Left ventricle myocardium superior (tissue), 1 donor: ENCODE results near the gene RAD51C. TPM values are rescaled to one million over a fixed set of nuclear protein-coding genes. Genes with fewer than 3 reads are reported as not detected.
"Not testable (repeated sequence)": the region's sequence is repeated elsewhere in the genome, so short reads cannot be mapped to it uniquely, and the experiment has no call there.

ENCODE experiments used
- ATAC-seq: fragments of 200-7000 bp; cut with Tn5 transposase; one replicate; pipeline ENCODE4 v1.9.1; 2020; ENCODE audit warnings: mild to moderate bottlenecking, moderate library complexity
- DNase-seq: peaks from one replicate; pipeline ENCODE4 v3.0.0-alpha.2; 2020
- intact Hi-C: fragments of 100-400 bp; cut with micrococcal nuclease; formaldehyde crosslinking; loops from one replicate; pipeline ENCODE4 v1.11.0; 2022
- long read RNA-seq: library from polyadenylated mRNA; unstranded; transcript quantifications from one replicate; pipeline ENCODE4 v2.0.0, GENCODE V29; 2021
- total RNA-seq: library from RNA; stranded (reverse); fragmentation: NEBNext Ultra II Directional; extraction: Animal tissue kit (Norgen Biotek cat#: 25700); gene quantifications from one replicate; pipeline ENCODE4 v1.2.1, GENCODE V29; 2021
- donor health status: DM: no; HTN: yes; CAD: no; lungs with severe emphysema.

Gene RAD51C
- total RNA-seq, result 39.4 TPM
- long read RNA-seq, transcript RAD51C-201 (9 exons, 2,591 nt), result major isoform, 14 of 35 reads
- long read RNA-seq, partial matches to known transcripts, result 3 of 35 reads
- long read RNA-seq, other reads (novel, unspliced or antisense), result 14 of 35 reads

DNA sequence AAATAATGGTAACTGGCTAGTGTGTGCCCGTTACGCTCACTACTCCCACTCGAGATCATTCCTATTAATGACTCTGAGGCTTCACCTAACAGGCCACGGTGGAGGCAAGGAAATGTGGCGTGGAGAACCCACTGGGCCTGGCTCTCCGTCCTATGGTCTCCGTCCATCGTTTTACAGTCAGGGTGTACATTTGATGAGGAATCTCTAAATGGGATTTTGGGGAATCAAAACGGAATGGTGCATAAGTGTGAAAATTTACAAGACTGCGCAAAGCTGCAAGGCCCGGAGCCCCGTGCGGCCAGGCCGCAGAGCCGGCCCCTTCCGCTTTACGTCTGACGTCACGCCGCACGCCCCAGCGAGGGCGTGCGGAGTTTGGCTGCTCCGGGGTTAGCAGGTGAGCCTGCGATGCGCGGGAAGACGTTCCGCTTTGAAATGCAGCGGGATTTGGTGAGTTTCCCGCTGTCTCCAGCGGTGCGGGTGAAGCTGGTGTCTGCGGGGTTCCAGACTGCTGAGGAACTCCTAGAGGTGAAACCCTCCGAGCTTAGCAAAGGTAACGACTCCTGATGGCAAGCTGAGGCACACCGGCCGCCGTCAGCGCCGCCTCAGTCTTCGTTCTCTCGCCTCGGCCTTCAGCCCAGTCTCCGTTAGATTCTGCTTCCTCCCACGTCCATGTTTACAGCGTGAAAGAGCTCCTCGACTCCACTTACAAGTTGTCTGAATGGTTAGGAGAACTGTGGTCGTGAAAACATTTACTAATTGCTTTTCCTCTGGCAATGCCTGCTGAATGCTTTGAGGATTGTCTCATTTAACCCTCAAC, at the start of gene RAD51C:
RAD51C (plus strand) TSS at position 364 of the 817 bp plus-strand sequence; CDS start at position 406, 42 bp downstream.
- ATAC-seq (peak; percentile 100), DNase-seq (peak; percentile 91)
- intact Hi-C loops, result no loop called here

DNA sequence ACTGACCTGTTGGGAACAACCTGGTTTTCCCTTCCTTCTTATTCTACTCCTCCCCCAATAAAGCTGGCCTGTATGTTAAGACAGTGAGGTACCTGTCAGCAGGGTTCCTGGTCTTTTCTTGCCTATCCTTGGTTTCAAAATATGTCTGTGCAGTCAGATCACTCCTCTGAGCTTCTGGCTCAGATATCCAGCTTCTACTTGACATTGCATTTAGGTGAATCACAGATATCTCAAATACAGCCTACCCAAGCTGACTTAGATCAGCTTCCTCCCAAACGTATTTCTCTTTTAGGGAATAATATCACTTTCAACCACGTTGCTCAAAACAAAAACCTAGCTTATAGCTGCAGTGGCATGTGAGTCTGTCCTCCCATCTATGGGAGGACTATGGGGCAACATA, 49.3 kb upstream of the RAD51C start:
- no peak for ATAC-seq
- no peak for DNase-seq
- intact Hi-C loops, result no loop called here

DNA sequence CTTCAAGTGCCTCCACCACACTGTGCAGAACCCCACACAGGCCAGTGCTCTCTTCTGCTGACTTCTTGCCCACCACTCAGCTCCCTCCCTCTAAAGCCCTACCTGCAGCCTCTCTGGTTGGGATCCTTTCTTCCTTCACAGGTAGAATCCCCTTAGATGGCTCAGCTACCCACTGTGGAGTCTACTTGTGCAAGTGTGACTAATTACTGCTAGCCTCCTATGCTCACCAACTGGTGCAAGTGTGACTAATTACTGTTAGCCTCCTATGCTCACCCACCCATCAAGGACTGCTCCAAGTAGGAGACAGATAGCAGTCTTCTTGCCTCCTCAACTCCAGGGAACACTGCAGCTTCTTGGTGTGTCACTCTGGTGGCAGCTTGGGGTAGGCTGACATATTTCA, 44.2 kb upstream of the RAD51C start:
- ATAC-seq, result no peak
- no peak for DNase-seq
- intact Hi-C loops, result no loop called here

DNA sequence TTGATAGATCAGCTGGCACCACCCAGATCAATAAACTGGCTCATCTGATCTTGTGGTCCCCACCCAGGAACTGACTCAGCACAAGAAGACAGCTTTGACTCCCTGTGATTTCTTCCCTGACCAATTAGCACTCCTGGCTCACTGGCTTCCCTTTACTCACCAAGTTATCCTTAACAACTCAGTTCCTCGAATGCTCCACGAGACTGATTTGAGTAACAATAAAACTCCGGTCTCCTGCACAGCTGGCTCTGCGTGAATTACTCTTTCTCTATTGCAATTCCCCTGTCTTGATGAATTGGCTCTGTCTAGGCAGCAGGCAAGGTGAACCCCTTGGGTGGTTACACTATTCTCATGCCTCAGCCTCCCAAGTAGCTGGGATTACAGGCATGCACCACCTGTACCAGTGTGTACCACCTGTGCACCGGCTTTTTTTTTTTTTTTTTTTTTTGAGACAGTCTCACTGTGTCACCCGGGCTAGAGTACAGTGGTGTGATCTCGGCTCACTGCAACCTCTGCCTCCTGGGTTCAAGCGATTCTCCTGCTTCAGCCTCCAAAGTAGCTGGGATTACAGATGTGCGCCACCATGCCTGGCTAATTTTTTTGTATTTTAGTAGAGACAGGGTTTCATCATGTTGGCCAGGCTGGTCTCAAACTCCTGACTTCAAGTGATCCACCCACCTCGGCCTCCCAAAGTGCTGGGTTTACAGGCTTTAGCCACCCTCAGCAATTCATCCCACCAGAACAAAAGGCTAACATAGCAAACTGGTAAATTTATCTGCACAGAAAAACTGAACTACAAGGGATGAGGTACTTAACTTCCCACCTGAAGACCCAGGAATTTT, 34.2 kb upstream of the RAD51C start:
- ATAC-seq, DNase-seq, intact Hi-C loops: not testable (repeated sequence)

DNA sequence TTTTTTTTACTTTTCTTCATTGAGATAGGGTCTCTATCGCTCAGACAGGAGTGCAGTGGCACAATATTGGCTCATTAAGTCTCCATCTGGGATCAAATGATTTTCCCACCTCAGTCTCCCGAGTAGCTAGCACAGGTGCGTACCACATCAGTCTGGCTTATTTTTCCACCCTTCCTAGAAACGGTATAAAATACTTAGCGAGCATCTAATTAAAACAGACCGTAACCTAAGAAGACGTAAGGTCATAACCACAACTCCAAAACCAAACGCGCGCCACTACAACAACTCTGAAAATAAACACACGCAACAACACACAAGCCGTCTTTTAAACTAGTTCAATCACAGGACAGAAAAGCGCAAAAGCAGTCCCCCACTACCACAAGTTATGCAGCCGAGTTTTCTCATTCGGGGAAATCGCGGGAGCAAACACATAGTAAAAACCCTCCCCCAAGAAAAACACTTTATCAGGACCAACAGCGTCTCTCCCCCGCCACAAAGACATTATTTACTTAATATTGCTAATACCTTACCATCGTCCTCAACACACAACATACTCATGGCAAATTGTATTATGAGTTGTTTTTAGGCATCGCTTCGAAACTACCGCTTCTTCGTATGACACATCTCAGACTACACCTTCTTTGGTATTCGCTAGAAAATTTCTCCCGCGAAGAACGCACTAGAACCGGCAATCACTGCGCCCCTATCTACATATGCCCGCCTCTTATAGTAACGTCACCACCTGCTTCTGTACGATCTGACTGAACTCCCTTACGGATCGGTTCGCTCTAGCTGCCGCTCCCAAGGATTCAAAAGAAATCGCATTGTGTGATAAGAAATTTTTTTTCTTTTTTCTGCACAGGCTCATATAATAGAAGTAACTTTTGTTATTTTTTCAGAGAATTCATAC, 33.3 kb upstream of the RAD51C start:
- DNase-seq (peak; percentile 50), ATAC-seq (peak; percentile 97)
- intact Hi-C loops, result no loop called here

DNA sequence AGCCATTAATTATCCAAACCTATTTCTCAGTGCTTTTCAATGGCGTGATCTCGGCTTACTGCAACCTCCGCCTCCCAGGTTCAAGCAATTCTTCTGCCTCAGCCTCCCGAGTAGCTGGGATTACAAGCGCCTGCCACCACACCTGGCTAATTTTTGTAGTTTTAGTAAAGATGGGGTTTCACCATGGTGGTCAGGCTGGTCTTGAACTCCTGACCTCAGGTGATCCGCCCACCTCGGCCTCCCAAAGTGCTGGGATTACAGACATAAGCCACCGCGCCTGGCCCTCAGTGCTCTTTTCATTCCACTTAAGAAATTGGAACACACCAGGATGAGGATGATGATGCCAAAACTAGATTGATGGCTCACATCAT, 32.7 kb upstream of the RAD51C start:
- DNase-seq, ATAC-seq, intact Hi-C loops: not testable (repeated sequence)

DNA sequence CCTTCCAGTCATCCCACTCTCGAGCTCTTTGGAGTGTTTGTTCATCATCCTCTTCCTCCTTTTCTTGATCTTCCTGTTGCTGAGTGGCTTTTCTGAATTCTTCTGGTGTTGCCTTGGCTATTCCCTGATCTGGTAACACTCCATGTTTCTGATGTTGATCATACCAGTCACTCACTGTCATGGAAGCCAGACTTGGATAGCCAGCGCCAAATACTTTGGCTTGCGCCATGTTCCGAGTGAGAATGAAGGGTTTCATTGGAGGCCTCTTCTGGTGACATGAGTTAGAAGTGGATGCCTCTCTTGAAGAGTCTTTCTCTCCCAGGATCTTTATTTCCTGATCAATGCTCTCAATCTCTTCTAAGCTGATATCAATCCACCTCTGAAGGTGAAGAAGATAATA, 31.8 kb upstream of the RAD51C start:
- DNase-seq (no peak), ATAC-seq (no peak)
- intact Hi-C loops, result no loop called here

DNA sequence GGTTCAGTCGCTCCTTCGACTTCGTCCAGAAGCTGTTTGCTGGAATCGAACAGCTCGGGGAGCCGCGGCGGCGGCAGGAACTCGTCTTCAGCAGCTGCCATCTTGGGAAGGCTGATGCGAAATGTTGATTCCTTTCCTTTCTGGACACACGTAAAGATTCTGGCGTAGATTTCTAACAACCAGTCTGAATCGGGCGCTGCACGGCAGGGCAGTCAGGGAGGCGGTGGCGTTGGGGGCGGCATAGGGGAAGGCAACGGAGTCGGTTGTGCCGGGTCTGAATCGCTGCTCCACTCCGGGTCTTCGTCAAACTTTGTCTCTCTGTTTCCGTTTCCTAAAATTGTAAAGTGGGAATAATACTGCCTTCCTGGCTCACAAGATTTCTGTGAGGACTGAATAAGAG, 30.9 kb upstream of the RAD51C start:
- ATAC-seq (no peak), DNase-seq (no peak)
- intact Hi-C loops, result no loop called here

DNA sequence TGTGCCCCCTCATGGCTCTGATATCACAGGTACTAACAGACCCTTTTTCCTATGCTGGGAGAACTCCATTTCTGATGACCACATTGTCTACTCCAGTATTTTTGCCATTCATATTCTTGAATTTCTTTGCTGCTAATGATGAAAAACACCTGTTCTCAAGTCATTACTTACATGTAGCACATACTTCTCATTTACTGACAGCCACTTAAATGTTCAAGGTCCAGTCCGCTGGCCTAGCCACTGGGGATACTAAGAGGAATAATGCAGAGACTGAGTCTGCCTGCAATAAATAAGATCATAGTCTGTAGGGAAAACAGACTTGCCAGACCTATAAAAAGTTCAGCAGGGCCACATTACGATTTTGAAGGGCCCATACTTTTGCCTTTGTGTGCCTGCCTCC, 28.1 kb upstream of the RAD51C start:
- DNase-seq, result no peak
- intact Hi-C loops, result no loop called here
- no peak for ATAC-seq

DNA sequence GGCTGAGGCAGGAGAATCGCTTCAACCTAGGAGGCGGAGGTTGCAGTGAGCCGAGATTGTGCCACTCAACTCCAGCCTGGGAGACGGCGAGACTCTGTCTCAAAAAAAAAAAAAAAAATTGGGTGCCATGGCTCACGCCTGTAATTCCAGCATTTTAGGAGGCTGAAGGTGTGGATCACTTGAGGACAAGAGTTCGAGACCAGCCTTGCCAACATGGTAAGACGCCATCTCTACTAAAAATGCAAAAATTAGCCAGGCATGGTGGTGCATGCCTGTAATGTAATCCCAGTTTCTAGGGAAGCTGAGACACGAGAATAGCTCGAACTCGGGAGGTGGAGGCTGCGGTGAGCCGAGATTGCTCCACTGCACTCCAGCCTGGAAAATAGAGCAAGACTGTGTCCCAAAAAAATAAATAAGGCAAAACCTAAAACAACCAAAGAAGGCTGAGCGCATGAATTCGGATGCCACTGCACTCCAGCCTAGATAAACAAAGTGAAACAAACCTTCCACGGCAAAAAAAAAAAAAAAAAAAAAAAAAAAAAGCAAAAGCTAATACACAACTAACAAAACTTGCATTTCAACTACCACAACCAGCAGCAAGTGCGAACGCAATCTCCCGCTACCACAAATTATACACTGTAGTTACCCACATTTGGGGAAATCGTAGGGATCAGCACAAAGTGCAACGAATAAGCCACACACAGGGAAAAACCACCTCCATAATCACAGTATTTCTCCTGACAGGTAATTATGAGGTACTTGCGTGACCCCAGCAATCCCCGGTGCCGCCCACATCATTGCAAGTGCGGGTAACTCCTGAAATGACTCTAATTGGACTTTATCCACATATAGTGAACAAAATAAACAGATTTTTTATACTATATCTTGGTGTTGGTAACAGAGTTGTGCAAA, 26.2 kb upstream of the RAD51C start:
- DNase-seq, result no peak
- intact Hi-C loops, result no loop called here
- ATAC-seq, result no peak

DNA sequence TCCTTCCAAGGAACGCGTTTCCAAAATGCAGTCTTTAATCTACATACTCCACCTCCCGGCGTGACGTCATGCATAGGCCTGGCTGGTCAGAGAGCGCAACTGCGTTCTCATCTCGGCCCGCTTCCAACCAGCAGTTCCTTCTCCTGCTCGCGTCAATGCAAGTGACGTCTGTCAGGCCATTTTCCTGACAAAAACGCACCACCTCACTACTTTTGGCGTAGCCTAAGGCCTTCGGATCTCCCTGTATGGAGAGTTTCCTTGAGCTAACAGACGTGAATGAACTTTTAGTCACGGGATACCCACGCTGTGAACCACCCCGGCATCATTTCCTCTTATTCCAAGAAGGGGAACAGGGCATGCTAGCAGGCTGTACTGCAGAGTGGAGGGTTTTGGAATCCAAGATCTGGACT, 25.5 kb upstream of the RAD51C start:
- DNase-seq (peak; percentile 78), ATAC-seq (peak; percentile 77)
- intact Hi-C loops, result no loop called here

DNA sequence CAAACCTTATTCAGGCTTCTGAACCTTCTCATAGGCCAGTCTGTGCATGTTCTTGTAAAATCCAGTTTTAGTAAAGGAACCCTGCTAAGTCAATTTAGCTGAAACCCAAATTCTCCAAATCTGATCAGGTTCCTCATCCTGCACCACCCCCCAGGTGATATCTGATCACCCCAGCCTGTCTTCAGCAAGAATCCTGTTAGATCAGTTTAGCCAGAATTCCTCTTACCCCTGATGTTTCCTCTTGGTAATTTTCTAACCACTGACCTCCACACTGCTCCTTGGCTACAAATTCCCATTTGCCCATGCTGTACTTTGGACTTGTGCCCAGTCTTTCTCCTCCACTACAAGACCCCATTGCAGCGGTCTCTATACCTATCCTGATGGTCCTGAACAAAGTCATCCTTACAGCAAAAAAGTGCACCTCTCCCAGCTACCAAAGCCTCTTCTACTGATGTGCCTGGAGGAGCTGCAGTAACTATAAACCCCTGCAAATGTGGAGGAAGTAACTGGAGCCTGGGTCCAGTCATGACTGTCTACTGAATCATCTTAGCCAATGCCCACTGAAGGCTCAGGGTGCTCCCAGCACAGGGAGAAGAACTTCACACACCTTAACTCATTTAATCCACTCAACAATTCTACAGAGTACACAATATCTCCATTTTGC, 24.3 kb upstream of the RAD51C start:
- ATAC-seq (no peak), DNase-seq (no peak)
- intact Hi-C loops, result no loop called here

DNA sequence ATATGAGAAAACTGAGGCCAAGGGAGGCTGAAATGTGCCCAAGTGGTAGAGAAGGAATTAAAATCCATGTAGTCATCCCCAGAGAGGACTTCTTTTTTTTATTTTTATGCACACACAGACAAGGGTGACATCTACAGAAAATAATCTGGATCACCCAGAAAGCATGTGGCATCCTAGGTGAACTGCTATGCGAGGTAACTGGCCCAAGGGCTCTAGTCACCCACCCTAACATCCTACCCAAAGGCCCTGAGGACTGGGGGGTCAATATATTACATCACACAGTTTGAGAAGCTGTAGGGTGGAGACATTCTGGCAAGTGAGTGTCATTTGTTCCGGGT, 23.8 kb upstream of the RAD51C start:
- no peak for DNase-seq
- intact Hi-C loops, result no loop called here

DNA sequence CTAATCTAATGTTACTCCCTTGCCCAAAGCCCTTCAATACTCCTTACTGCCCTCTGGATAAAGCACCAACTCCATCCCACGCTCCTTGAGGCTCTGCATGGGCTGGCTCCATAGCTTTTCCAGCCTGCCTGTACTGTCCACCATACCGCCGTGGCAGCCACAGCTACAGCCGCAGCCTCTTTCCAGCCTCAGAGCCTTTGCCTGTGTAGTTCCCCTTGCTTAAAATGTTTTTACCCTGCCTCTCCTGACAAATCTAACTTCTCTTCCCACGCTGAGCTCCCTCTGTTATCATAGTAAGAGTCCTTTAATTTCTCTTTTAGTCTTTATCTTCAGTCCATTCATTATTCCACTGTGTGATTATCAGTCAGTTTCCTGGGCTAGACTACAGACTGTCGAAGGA, 22.5 kb upstream of the RAD51C start:
- intact Hi-C loops, result no loop called here
- ATAC-seq, result no peak
- DNase-seq, result no peak

More for the DNA sequence above, 23.8 kb upstream of the RAD51C start:
- no peak for ATAC-seq

DNA sequence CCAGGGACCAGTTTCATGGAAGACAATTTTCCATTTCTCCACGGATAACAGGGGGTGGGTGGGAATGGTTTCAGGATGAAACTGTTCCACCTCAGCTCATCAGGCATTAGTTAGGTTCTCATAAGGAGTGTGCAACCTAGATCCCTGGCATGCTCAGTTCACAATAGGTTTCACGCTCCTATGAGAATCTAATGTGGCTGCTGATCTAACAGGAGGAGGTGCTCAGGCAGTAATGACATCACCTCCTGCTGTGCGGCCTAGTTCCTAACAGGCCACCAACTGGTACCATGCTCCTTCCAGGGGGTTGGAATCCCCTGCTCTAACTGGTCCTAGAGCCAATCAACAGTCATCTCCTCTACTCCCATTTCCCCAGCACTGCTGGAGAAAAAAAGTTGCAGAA, 20.4 kb upstream of the RAD51C start:
- ATAC-seq, result no peak
- no peak for DNase-seq
- intact Hi-C loops, result no loop called here

DNA sequence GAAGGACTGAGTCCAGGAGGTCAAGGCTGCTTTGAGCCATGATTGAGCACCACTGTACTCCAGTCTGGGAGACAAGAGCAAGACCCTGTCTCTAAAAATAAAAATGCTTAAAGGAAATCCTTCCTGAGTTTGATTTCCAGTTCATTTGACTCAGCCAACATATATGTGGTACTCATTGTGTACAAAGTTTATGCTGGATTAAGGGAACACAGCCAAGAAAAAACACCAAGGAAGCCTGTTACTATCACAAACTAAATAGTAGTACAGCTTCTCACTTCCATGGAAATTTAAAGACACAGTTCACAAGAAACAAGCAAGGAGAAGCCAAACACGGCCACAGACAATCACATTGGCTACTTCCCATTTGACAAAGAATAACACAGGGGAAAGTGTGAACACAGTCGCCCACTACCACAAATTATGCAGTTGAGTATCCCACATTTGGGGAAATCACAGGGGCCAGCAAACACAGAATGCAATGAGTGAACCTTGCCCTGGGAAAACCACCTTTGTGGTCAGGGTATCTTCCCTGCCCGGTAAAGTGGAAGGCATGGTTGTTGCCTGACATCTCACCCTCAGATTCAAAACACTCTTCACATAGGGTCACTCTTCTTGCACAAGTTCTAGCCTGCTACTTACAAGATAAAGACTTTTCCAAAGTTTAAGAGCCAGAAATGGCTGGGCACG, 15.1 kb upstream of the RAD51C start:
- DNase-seq (no peak), ATAC-seq (no peak)
- intact Hi-C loops, result no loop called here

DNA sequence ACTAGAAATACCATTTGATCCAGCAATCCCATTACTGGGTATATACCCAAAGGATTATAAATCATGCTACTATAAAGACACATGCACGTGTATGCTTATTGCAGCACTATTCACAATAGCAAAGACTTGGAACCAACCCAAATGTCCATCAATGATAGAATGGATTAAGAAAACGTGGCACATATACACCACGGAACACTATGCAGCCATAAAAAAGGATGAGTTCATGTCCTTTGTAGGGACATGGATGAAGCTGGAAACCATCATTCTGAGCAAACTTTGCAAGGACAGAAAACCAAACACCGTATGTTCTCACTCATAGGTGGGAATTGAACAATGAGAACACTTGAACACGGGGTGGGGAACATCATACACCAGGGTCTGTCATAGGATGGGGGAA, 14.1 kb upstream of the RAD51C start:
- DNase-seq, intact Hi-C loops, ATAC-seq: not testable (repeated sequence)
